Measurements from ENCODE around the gene TSPAN3.

Gene TSPAN3

GRCh38 chr15:77033729-77034671 lies 36.9 kb downstream of the TSPAN3 start:
- no peak for DNase-seq (ENCODE audit: low read depth)

- DNase-seq (ENCODE audit: low read depth), result no peak
Observed at GRCh38 chr15:77033417-77033728, 37.5 kb downstream of the TSPAN3 start.

GRCh38 chr15:77032647-77033416 lies 38.1 kb downstream of the TSPAN3 start:
- no peak for DNase-seq (ENCODE audit: low read depth)

- no peak for DNase-seq (ENCODE audit: low read depth)
Observed at GRCh38 chr15:77032052-77032646, 38.8 kb downstream of the TSPAN3 start.

- DNase-seq (ENCODE audit: low read depth), result no peak
Observed at GRCh38 chr15:77031376-77032050, 39.4 kb downstream of the TSPAN3 start.

- DNase-seq (ENCODE audit: low read depth), result no peak
Observed at GRCh38 chr15:77030928-77031375, 40.0 kb downstream of the TSPAN3 start.

- no peak for DNase-seq (ENCODE audit: low read depth)
Observed at GRCh38 chr15:77030048-77030927, 40.6 kb downstream of the TSPAN3 start.

- DNase-seq (ENCODE audit: low read depth), result no peak
Observed at GRCh38 chr15:77029166-77030047, 41.5 kb downstream of the TSPAN3 start.

GRCh38 chr15:77028451-77029165 lies 42.3 kb downstream of the TSPAN3 start:
- no peak for DNase-seq (ENCODE audit: low read depth)

GRCh38 chr15:77027697-77028450 lies 43.0 kb downstream of the TSPAN3 start:
- DNase-seq (ENCODE audit: low read depth), result no peak

GRCh38 chr15:77027111-77027696 lies 43.7 kb downstream of the TSPAN3 start:
- no peak for DNase-seq (ENCODE audit: low read depth)

GRCh38 chr15:77026501-77027110 lies 44.3 kb downstream of the TSPAN3 start:
- no peak for DNase-seq (ENCODE audit: low read depth)

- no peak for DNase-seq (ENCODE audit: low read depth)
Observed at GRCh38 chr15:77025941-77026411, 44.9 kb downstream of the TSPAN3 start.

GRCh38 chr15:77025083-77025901 lies 45.6 kb downstream of the TSPAN3 start:
- DNase-seq (ENCODE audit: low read depth), result no peak

GRCh38 chr15:77024273-77025082 lies 46.4 kb downstream of the TSPAN3 start:
- DNase-seq (ENCODE audit: low read depth), result peak; percentile 60

Data from activated gamma-delta T cell treated with anti-CD3 and anti-CD28 coated beads, Interleukin-2, amount 50 U/mL, for 16 hours (primary cell).